H1 (cell line): ENCODE data around the gene PCDHGA1. TPM values are rescaled to one million over a fixed set of nuclear protein-coding genes. Genes with fewer than 3 reads are reported as not detected.
A peak's percentile ranks its signal among the peaks of the same experiment; 100 is the strongest.

Experiments
- CTCF ChIA-PET: fragments of 300-600 bp; sonication (Branson Sonifier 250); formaldehyde crosslinking; loops from one replicate; lab custom pipeline; 2021; ENCODE audit not compliant: partially characterized antibody; lab: Charles Lee
- POLR2A ChIA-PET: fragments of 300-600 bp; sonication (Branson Sonifier 250); formaldehyde crosslinking; loops from one replicate; lab custom pipeline; 2021; ENCODE audit warnings: inconsistent platforms; ENCODE audit not compliant: partially characterized antibody; lab: Charles Lee
- DNase-seq, 2 experiments: peaks; one replicate each; pipeline versions ENCODE4 v3.0.0 to v3.0.0-alpha.2; 2010 to 2022; ENCODE audit warnings: low spot score in 2 of 2, low read depth in 1 of 2, mixed read lengths in 1 of 2
- FAIRE-seq: peaks from 2 replicates; lab custom pipeline; 2011; peaks lifted over from hg19 to GRCh38; lab: Jason Lieb, UNC
- H2AFZ ChIP-seq: 2 replicates; pipeline ENCODE4 v1.8.1; 2012; ENCODE audit warnings: low read length, inconsistent platforms
- H2AK5ac ChIP-seq: 2 replicates; pipeline ENCODE4 v1.6.1; 2013; ENCODE audit warnings: low read depth, low read length
- H2BK120ac ChIP-seq: replicated peaks from 2 replicates; pipeline ENCODE3; 2013; ENCODE audit warnings: low read depth, low read length, inconsistent platforms
- H2BK12ac ChIP-seq: 2 replicates; pipeline ENCODE4 v1.6.1; 2013; ENCODE audit warnings: low read depth, low read length
- H2BK15ac ChIP-seq: 2 replicates; pipeline ENCODE4 v1.6.1; 2013; ENCODE audit warnings: low read length
- H2BK20ac ChIP-seq: 2 replicates; pipeline ENCODE4 v1.6.1; 2013; ENCODE audit warnings: low read length
- H2BK5ac ChIP-seq: 2 replicates; pipeline ENCODE4 v1.6.1; 2013; ENCODE audit warnings: low read depth, low read length
- H3K14ac ChIP-seq: 2 replicates; pipeline ENCODE4 v1.6.1; 2013; ENCODE audit warnings: inconsistent platforms; ENCODE audit not compliant: insufficient read length
- H3K18ac ChIP-seq: 2 replicates; pipeline ENCODE4 v1.6.1; 2013; ENCODE audit warnings: low read length; ENCODE audit errors: extremely low read depth
- H3K23ac ChIP-seq: 2 replicates; pipeline ENCODE4 v1.6.1; 2013; ENCODE audit warnings: inconsistent platforms; ENCODE audit not compliant: insufficient read length
- H3K23me2 ChIP-seq: 2 replicates; pipeline ENCODE4 v1.6.1; 2013; ENCODE audit warnings: low read depth, low read length
- H3K27ac ChIP-seq: 2 replicates; pipeline ENCODE4 v1.6.1; 2011; ENCODE audit warnings: low read depth, low read length, inconsistent platforms
- H3K27me3 ChIP-seq, 4 experiments: replicated peaks in 1 of 4; 1 replicate in 1 of 4; 2 replicates in 3 of 4; pipeline versions ENCODE4 v1.6.1 to v1.8.1; 2011 to 2013; ENCODE audit warnings: low read length in 3 of 4, mild to moderate bottlenecking in 3 of 4, inconsistent platforms in 2 of 4, mixed read lengths in 2 of 4, moderate library complexity in 1 of 4; ENCODE audit not compliant: control insufficient read depth in 3 of 4, insufficient read depth in 3 of 4; ENCODE audit errors: extremely low read depth in 1 of 4
- H3K36me3 ChIP-seq, 4 experiments: 2 replicates each; pipeline versions ENCODE4 v1.6.1 to v1.8.1; 2011 to 2013; ENCODE audit warnings: mild to moderate bottlenecking in 4 of 4, low read length in 3 of 4, moderate library complexity in 2 of 4, control low read depth in 1 of 4, inconsistent platforms in 1 of 4; ENCODE audit not compliant: insufficient read depth in 4 of 4, control insufficient read depth in 2 of 4
- H3K4ac ChIP-seq: replicated peaks from 2 replicates; pipeline ENCODE3; 2013; ENCODE audit warnings: low read length, low read depth, mixed read lengths, inconsistent platforms; ENCODE audit not compliant: insufficient read length
- H3K4me1 ChIP-seq, 4 experiments: replicated peaks in 1 of 4; 1 replicate in 1 of 4; 2 replicates in 3 of 4; pipeline versions ENCODE4 v1.6.1 to v1.8.1; 2011 to 2013; ENCODE audit warnings: low read length in 3 of 4, inconsistent platforms in 2 of 4, mixed read lengths in 1 of 4; ENCODE audit not compliant: insufficient read depth in 4 of 4, control insufficient read depth in 3 of 4
- H3K4me2 ChIP-seq, 2 experiments: 2 replicates each; pipeline versions ENCODE4 v1.6.1 to v1.8.1; 2011 to 2013; ENCODE audit warnings: low read depth in 2 of 2, low read length in 2 of 2, control low read depth in 1 of 2, inconsistent platforms in 1 of 2, mild to moderate bottlenecking in 1 of 2; ENCODE audit not compliant: insufficient read depth in 1 of 2
- H3K4me3 ChIP-seq, 4 experiments: fragments of 200-600, 300-600 bp in 1 of 4; sonication (generic), shearing (Covaris generic), sonication (Bioruptor Twin) in 1 of 4; 2 replicates each; pipeline versions ENCODE4 v1.5.1 to v1.8.1; 2011 to 2016; ENCODE audit warnings: low read length in 4 of 4, low read depth in 3 of 4, control low read depth in 2 of 4, inconsistent platforms in 2 of 4, mild to moderate bottlenecking in 2 of 4, mixed read lengths in 1 of 4, moderate library complexity in 1 of 4; ENCODE audit not compliant: insufficient read depth in 2 of 4; ENCODE audit errors: extremely low read depth in 1 of 4
- H3K56ac ChIP-seq: replicated peaks from 2 replicates; pipeline ENCODE3; 2013; ENCODE audit warnings: low read depth, mild to moderate bottlenecking, mixed read lengths, low read length, inconsistent platforms; ENCODE audit not compliant: insufficient read length
- H3K79me1 ChIP-seq: 2 replicates; pipeline ENCODE4 v1.6.1; 2013; ENCODE audit warnings: low read depth, low read length, control low read depth
- H3K79me2 ChIP-seq, 2 experiments: 2 replicates each; pipeline versions ENCODE4 v1.6.1 to v1.8.1; 2012 to 2013; ENCODE audit warnings: low read length in 2 of 2, mild to moderate bottlenecking in 2 of 2, inconsistent platforms in 1 of 2; ENCODE audit not compliant: insufficient read depth in 2 of 2, control insufficient read depth in 1 of 2
- H3K9ac ChIP-seq, 4 experiments: replicated peaks in 1 of 4; 1 replicate in 1 of 4; 2 replicates in 3 of 4; pipeline versions ENCODE4 v1.6.1 to v1.8.1; 2011 to 2013; ENCODE audit warnings: low read depth in 3 of 4, low read length in 3 of 4, control low read depth in 2 of 4, mild to moderate bottlenecking in 2 of 4, moderate library complexity in 2 of 4, inconsistent platforms in 1 of 4; ENCODE audit errors: extremely low read depth in 1 of 4
- H3K9me3 ChIP-seq, 2 experiments: 2 replicates each; pipeline versions ENCODE4 v1.6.1 to v1.8.1; 2012 to 2013; ENCODE audit warnings: mild to moderate bottlenecking in 2 of 2, moderate library complexity in 2 of 2, control low read depth in 1 of 2, inconsistent platforms in 1 of 2, low read depth in 1 of 2, low read length in 1 of 2, mixed read lengths in 1 of 2; ENCODE audit not compliant: insufficient read depth in 2 of 2
- H4K20me1 ChIP-seq, 2 experiments: replicated peaks in 1 of 2; 2 replicates each; pipeline versions ENCODE3 to v1.8.1; 2011 to 2013; ENCODE audit warnings: inconsistent platforms in 2 of 2, low read length in 2 of 2, mild to moderate bottlenecking in 1 of 2; ENCODE audit not compliant: insufficient read depth in 2 of 2, control insufficient read depth in 1 of 2
- H4K5ac ChIP-seq: 2 replicates; pipeline ENCODE4 v1.6.1; 2013; ENCODE audit warnings: low read length, low read depth, mixed read lengths, inconsistent platforms; ENCODE audit not compliant: insufficient read length
- H4K8ac ChIP-seq: 2 replicates; pipeline ENCODE4 v1.8.0; 2013; ENCODE audit warnings: mild to moderate bottlenecking, moderate library complexity, low read length, inconsistent platforms; ENCODE audit not compliant: insufficient read depth; ENCODE audit errors: extremely low read depth
- H4K91ac ChIP-seq: replicated peaks from 2 replicates; pipeline ENCODE3; 2013; ENCODE audit warnings: low read length, mixed read lengths, inconsistent platforms; ENCODE audit not compliant: insufficient read length
- ATF2 ChIP-seq: IDR thresholded peaks from 2 replicates; pipeline ENCODE4 v1.6.1; 2012; ENCODE audit warnings: low read length, inconsistent platforms
- CBX5 ChIP-seq: fragments of 300-800, 300-1000 bp; sonication (generic); IDR thresholded peaks from 2 replicates; pipeline ENCODE4 v1.7.1; 2016; ENCODE audit warnings: antibody characterized with exemption, low read length, low read depth
- CHD2 ChIP-seq: IDR thresholded peaks from 2 replicates; pipeline ENCODE4 v1.6.1; 2012; ENCODE audit warnings: low read length, improper control_type of control experiment
- EZH2 ChIP-seq: fragments of 200-600 bp; sonication (generic); IDR thresholded peaks from 2 replicates; pipeline ENCODE4 v1.7.1; 2012; ENCODE audit warnings: low read depth, mild to moderate bottlenecking, moderate library complexity, low read length, inconsistent platforms; ENCODE audit not compliant: severe bottlenecking
- MAFK ChIP-seq: IDR thresholded peaks from 2 replicates; pipeline ENCODE4 v1.6.1; 2012; ENCODE audit warnings: low read depth, mild to moderate bottlenecking, improper control_type of control experiment, low read length
- POLR2AphosphoS5 ChIP-seq: IDR thresholded peaks from 2 replicates; pipeline ENCODE4 v1.6.1; 2011; ENCODE audit warnings: low read depth, low read length
- RBBP5 ChIP-seq: IDR thresholded peaks from 2 replicates; pipeline ENCODE4 v1.7.1; 2012; ENCODE audit warnings: low read depth, mild to moderate bottlenecking, inconsistent platforms, low read length, moderate library complexity, borderline replicate concordance
- SP4 ChIP-seq: IDR thresholded peaks from 2 replicates; pipeline ENCODE4 v1.6.1; 2012; ENCODE audit warnings: low read length, inconsistent platforms
- WGBS, 2 experiments: shearing (Covaris generic) in 1 of 2; methylation state at CpG; one replicate each; pipeline versions ENCODE4 v1.1.6 to v1.1.7; 2013 to 2015; ENCODE audit warnings: low lambda C conversion rate in 2 of 2, mixed read lengths in 2 of 2, inconsistent platforms in 1 of 2, low coverage in 1 of 2, missing lambda C conversion rate in 1 of 2; ENCODE audit not compliant: insufficient replicate concordance in 2 of 2, insufficient coverage in 1 of 2, insufficient read length in 1 of 2; ENCODE audit errors: extremely low coverage in 1 of 2, missing lambda C conversion rate in 1 of 2; 5-methylcytosine and 5-hydroxymethylcytosine counted together
- polyA plus RNA-seq, 7 experiments: library from polyadenylated mRNA; depleted of rRNA in 3 of 7; stranded (reverse) in 5 of 7; unstranded in 2 of 7; fragments of >200 nt in 5 of 7; fragments of 200-250 nt in 2 of 7; gene quantifications; 1 replicate in 5 of 7; 2 replicates in 1 of 7; 4 replicates in 1 of 7; pipeline versions ENCODE4 v1.2.1 to v1.2.3, GENCODE V29; 2011 to 2013; ENCODE audit warnings: missing spikeins in 2 of 7, mixed read lengths in 2 of 7
- total RNA-seq: library from RNA; stranded (reverse); fragmentation: NEBNext Ultra II Directional; extraction: Animal tissue kit (Norgen Biotek cat#: 25700); gene quantifications from 2 replicates; pipeline ENCODE4 v1.2.1, GENCODE V29; 2021

The PCDHGA1 gene
- total and polyA plus RNA-seq, 2 of the 8 experiments (the other 6 are each of a cell fraction or from before 2014, with no cell fraction given) = 0.57 to 0.89 TPM

- H2AFZ ChIP-seq = 0 out of 2 replicates have a peak overlapping the region, but pooled peaks have one; percentile 66
- no peaks in the 10 kb centered on the region for H3K79me1 ChIP-seq
- no peak overlapping the region for H2BK120ac ChIP-seq
- POLR2A ChIA-PET = interaction anchor here (1.0 to 5.1 kb wide), 10 partner anchors 11 to 192 kb away, joined by 3 to 33 read pairs (median 4); partner anchors contain the start of genes PCDHGA11, PCDHGA12, PCDHGB7 and PCDHGC5
- H3K4me1 ChIP-seq = peaks cover 7 to 35% (median 19%) of the 10 kb centered on the region in 4 experiments
- peaks cover 2 to 14% (median 9%) of the 10 kb centered on the region in 4 experiments; a peak in 6 of 8 replicates for H3K36me3 ChIP-seq
- FAIRE-seq (peak; percentile 89), DNase-seq (peak; percentile 93 to 99)
- H3K27me3 ChIP-seq = no peaks in the 10 kb centered on the region
- no peaks in the 10 kb centered on the region for H3K9me3 ChIP-seq
- H3K18ac ChIP-seq = no peak overlapping the region
- no peak overlapping the region for H2AK5ac ChIP-seq
- H4K91ac ChIP-seq = no peak overlapping the region
- H3K79me2 ChIP-seq = no peaks in the 10 kb centered on the region
- H4K5ac ChIP-seq = no peak overlapping the region
- CTCF ChIA-PET = interaction anchor here (0.6 to 50.9 kb wide), 53 partner anchors 10 to 418 kb away, joined by 3 to 1236 read pairs (median 5); partner anchors contain the start of genes PCDHB10, PCDHB11, PCDHB13 and PCDHB14
- no peak overlapping the region for H2BK12ac ChIP-seq
- H3K14ac ChIP-seq = no peak overlapping the region
- H3K4me2 ChIP-seq = peak overlapping the region; percentile 98 to 100
- H3K23me2 ChIP-seq = peaks cover 15% of the 10 kb centered on the region
- H3K23ac ChIP-seq = no peak overlapping the region
- 3% methylated on average over 28 of the region's 28 CpGs; no CpG with 5 or more reads in 1 of the 2 experiments for WGBS, 2 experiments
- H3K27ac ChIP-seq = no peak overlapping the region
- no peak overlapping the region for H2BK20ac ChIP-seq
- no peak overlapping the region for H3K4ac ChIP-seq
- no peak overlapping the region for H3K56ac ChIP-seq
- no peaks in the 10 kb centered on the region for H4K20me1 ChIP-seq
- no peak overlapping the region for H3K9ac ChIP-seq
- peak overlapping the region; percentile 61 to 83 (median 76) for H3K4me3 ChIP-seq
- no peak overlapping the region for H2BK5ac ChIP-seq
- no peak overlapping the region for H4K8ac ChIP-seq
- no peak overlapping the region for H2BK15ac ChIP-seq
- TF ChIP-seq RBBP5 (no peak), CHD2 (no peak; the same call in 1 of the 2 replicates), CBX5 (no peak), ATF2 (no peak), EZH2 (no peak), SP4 (no peak), MAFK (no peak), POLR2AphosphoS5 (peak; percentile 35; the same call in 1 of the 2 replicates)
Measured at GRCh38 chr5:141512390-141512910, 182.1 kb downstream of the PCDHGA1 start.
